Parathyroid adenoma (tissue), 2 donors: ENCODE data around the gene TRIP12.

Source experiments
- H2AFZ ChIP-seq: fragments of 300-600 bp; sonication (generic); one replicate; pipeline ENCODE4 v1.7.0; 2017; ENCODE audit warnings: antibody characterized with exemption, mild to moderate bottlenecking
- H3K27ac ChIP-seq: fragments of 300-600 bp; sonication (generic); one replicate; pipeline ENCODE4 v1.7.0; 2017
- H3K27me3 ChIP-seq: fragments of 300-600 bp; sonication (generic); one replicate; pipeline ENCODE4 v1.7.0; 2017; ENCODE audit warnings: low read length; ENCODE audit not compliant: control insufficient read depth, insufficient read depth
- H3K36me3 ChIP-seq: fragments of 300-600 bp; sonication (generic); one replicate; pipeline ENCODE4 v1.7.0; 2017; ENCODE audit warnings: low read length; ENCODE audit not compliant: control insufficient read depth, insufficient read depth
- H3K4me1 ChIP-seq: fragments of 300-600 bp; sonication (generic); one replicate; pipeline ENCODE4 v1.7.0; 2017; ENCODE audit warnings: control low read depth
- H3K4me2 ChIP-seq: fragments of 300-600 bp; sonication (generic); one replicate; pipeline ENCODE4 v1.7.0; 2017; ENCODE audit warnings: low read length
- H3K4me3 ChIP-seq: fragments of 300-600 bp; sonication (generic); one replicate; pipeline ENCODE4 v1.7.0; 2017; ENCODE audit warnings: low read depth, low read length
- H3K79me2 ChIP-seq: fragments of 300-600 bp; sonication (generic); one replicate; pipeline ENCODE4 v1.7.0; 2017; ENCODE audit warnings: control low read depth
- H3K9ac ChIP-seq: fragments of 300-600 bp; sonication (generic); one replicate; pipeline ENCODE4 v1.7.0; 2017; ENCODE audit warnings: mild to moderate bottlenecking
- H3K9me3 ChIP-seq: fragments of 300-600 bp; sonication (generic); one replicate; pipeline ENCODE4 v1.7.0; 2017; ENCODE audit warnings: low read length; ENCODE audit not compliant: control insufficient read depth
- CTCF ChIP-seq: fragments of 300-600 bp; sonication (generic); IDR thresholded peaks from one replicate; pipeline ENCODE4 v1.7.0; 2017; ENCODE audit warnings: antibody characterized with exemption, mild to moderate bottlenecking
- donor health status: primary hyperparathyroidism.

TRIP12 gene

DNA sequence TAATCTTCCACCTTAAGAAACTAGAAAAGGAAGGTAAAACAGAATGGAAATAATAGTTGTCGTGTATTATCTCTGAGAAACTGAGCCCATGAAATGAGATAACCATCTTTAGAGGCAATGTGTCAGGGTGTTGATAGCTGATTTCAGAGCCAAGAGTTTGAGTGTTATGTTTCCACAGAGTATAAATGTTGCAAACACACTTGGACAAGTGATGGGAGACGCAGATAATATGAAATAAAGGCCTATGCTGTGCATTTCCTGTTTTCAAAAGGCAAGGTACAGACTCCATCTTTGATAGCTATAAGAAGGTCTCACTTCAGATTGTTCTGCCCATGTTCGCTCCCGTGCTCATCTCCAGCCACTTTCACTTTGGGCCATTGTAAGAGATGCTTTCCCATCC is 181.5 kb downstream of the TRIP12 start:
- TF ChIP-seq CTCF, result no peak
- Histone ChIP-seq H3K4me3 (no peak overlapping the region), H3K79me2 (no peaks in the 10 kb centered on the region), H3K36me3 (no peaks in the 10 kb centered on the region), H3K9ac (no peak overlapping the region), H3K4me1 (no peaks in the 10 kb centered on the region), H3K4me2 (no peak overlapping the region), H2AFZ (no peak overlapping the region), H3K27me3 (no peaks in the 10 kb centered on the region), H3K27ac (no peak overlapping the region), H3K9me3 (no peaks in the 10 kb centered on the region)

- Histone ChIP-seq H3K4me3 (no peak overlapping the region), H3K36me3 (no peaks in the 10 kb centered on the region), H3K9me3 (no peaks in the 10 kb centered on the region), H3K79me2 (no peaks in the 10 kb centered on the region), H3K9ac (no peak overlapping the region), H3K4me2 (no peak overlapping the region), H2AFZ (no peak overlapping the region), H3K27me3 (no peaks in the 10 kb centered on the region), H3K27ac (no peak overlapping the region), H3K4me1 (no peaks in the 10 kb centered on the region)
- TF ChIP-seq CTCF, result no peak
These were observed 183.7 kb downstream of the TRIP12 start for GRCh38 chr2:229738024-229738625.

GRCh38 chr2:229734410-229734809 is 187.4 kb downstream of the TRIP12 start:
- no peaks in the 10 kb centered on the region for H3K36me3 ChIP-seq
- no peak overlapping the region for H3K4me3 ChIP-seq
- no peak overlapping the region for H3K9ac ChIP-seq
- TF ChIP-seq CTCF, result no peak
- H3K27me3 ChIP-seq, result no peaks in the 10 kb centered on the region
- peaks cover 8% of the 10 kb centered on the region for H3K4me1 ChIP-seq
- H3K27ac ChIP-seq, result no peak overlapping the region
- H3K4me2 ChIP-seq, result no peak overlapping the region
- no peaks in the 10 kb centered on the region for H3K79me2 ChIP-seq
- no peaks in the 10 kb centered on the region for H3K9me3 ChIP-seq
- no peak overlapping the region for H2AFZ ChIP-seq

DNA sequence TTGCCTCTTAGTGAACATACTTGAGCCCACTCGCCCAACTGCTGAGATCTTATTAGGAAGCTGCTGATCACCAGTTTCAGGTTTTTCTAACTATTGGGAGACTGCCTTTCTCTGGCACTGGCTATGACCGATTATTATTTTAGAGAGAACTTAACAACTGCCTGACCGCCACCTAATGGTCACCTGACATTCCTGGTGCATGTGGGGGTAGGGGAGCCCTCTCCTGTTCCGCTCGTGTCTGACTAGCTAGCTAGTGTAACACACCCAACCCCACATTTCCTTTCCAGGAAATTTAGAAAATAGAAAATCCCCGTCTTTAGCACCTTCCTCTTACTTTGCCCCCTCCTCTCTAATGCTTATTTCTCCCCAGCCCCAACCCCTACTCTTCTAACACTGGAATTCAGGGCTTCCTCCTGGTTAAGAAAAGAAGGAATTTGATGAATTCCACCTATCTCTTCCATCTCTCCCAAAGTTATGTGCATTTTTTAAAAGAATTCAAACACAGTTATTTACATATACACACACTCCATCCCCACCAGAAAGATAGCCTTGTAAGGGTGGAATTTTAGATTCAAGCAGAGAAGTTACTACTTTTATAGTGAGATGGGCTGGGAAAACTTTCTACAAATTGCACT is 188.1 kb downstream of the TRIP12 start:
- Histone ChIP-seq H3K9ac (no peak overlapping the region), H3K79me2 (no peaks in the 10 kb centered on the region), H3K4me1 (peaks cover 8% of the 10 kb centered on the region), H3K36me3 (no peaks in the 10 kb centered on the region), H3K27ac (no peak overlapping the region), H2AFZ (no peak overlapping the region), H3K4me3 (no peak overlapping the region), H3K4me2 (no peak overlapping the region), H3K9me3 (no peaks in the 10 kb centered on the region), H3K27me3 (no peaks in the 10 kb centered on the region)
- no peak for TF ChIP-seq CTCF

- Histone ChIP-seq H3K9me3 (no peaks in the 10 kb centered on the region), H3K4me3 (no peak overlapping the region), H3K4me2 (no peak overlapping the region), H3K79me2 (no peaks in the 10 kb centered on the region), H3K27me3 (no peaks in the 10 kb centered on the region), H3K9ac (no peak overlapping the region), H3K27ac (no peak overlapping the region), H3K36me3 (no peaks in the 10 kb centered on the region), H2AFZ (no peak overlapping the region), H3K4me1 (peaks cover 8% of the 10 kb centered on the region)
- TF ChIP-seq CTCF, result no peak
These were observed 188.9 kb downstream of the TRIP12 start for GRCh38 chr2:229732897-229733296.
